ENCODE data around the gene CCHCR1. TPM values are rescaled to one million over a fixed set of nuclear protein-coding genes. Genes with fewer than 3 reads are reported as not detected.
"Not testable (repeated sequence)": the region's sequence is repeated elsewhere in the genome, so short reads cannot be mapped to it uniquely, and the experiment has no call there.

Gene CCHCR1
- polyA plus RNA-seq, 6 donors from 2014 or later = 2.6 to 6.1 (median 4.5) TPM

- not testable (repeated sequence) for H3K9me3 Mint-ChIP-seq; DNase-seq; ATAC-seq (ENCODE audit: low read depth in 2 of 2); H3K36me3 Mint-ChIP-seq; H3K27me3 Mint-ChIP-seq; H3K4me3 Mint-ChIP-seq
- H3K27ac Mint-ChIP-seq = peak overlapping the region in 2 of 6 donors; percentile 17 to 81
- peaks cover 6 to 11% (median 10%) of the 10 kb centered on the region in 3 donors for H3K4me1 Mint-ChIP-seq
Measured at GRCh38 chr6:31164475-31165063, 7.0 kb upstream of the CCHCR1 start.

- Mint-ChIP-seq H3K27ac (no peak overlapping the region), H3K9me3 (no peaks in the 10 kb centered on the region), H3K36me3 (no peaks in the 10 kb centered on the region), H3K4me1 (peaks cover 11 to 14% (median 11%) of the 10 kb centered on the region in 3 donors), H3K27me3 (no peaks in the 10 kb centered on the region), H3K4me3 (no peak overlapping the region)
- DNase-seq (no peak), ATAC-seq (ENCODE audit: low read depth in 2 of 2) (no peak)
Measured at GRCh38 chr6:31163922-31164321, 6.3 kb upstream of the CCHCR1 start.

- H3K4me1 Mint-ChIP-seq = peaks cover 24 to 26% (median 24%) of the 10 kb centered on the region in 3 donors
- no peak overlapping the region for H3K4me3 Mint-ChIP-seq
- ATAC-seq (ENCODE audit: low read depth in 2 of 2) (no peak), DNase-seq (no peak)
- no peaks in the 10 kb centered on the region for H3K9me3 Mint-ChIP-seq
- H3K27ac Mint-ChIP-seq = no peak overlapping the region
- no peaks in the 10 kb centered on the region for H3K27me3 Mint-ChIP-seq
- H3K36me3 Mint-ChIP-seq = no peaks in the 10 kb centered on the region
Measured at GRCh38 chr6:31162463-31163165, 5.0 kb upstream of the CCHCR1 start.

GRCh38 chr6:31161216-31162126 lies 3.9 kb upstream of the CCHCR1 start:
- peak overlapping the region in 2 of 8 donors; percentile 56 to 76 for H3K4me3 Mint-ChIP-seq
- H3K4me1 Mint-ChIP-seq = peaks cover 32 to 36% (median 32%) of the 10 kb centered on the region in 3 donors
- no peaks in the 10 kb centered on the region for H3K9me3 Mint-ChIP-seq
- H3K36me3 Mint-ChIP-seq = no peaks in the 10 kb centered on the region
- H3K27me3 Mint-ChIP-seq = no peaks in the 10 kb centered on the region
- peak overlapping the region in 1 of 6 donors; percentile 49 for H3K27ac Mint-ChIP-seq
- DNase-seq = no peak
- no peak for ATAC-seq (ENCODE audit: low read depth in 2 of 2)

- DNase-seq (no peak), ATAC-seq (ENCODE audit: low read depth in 2 of 2) (no peak)
- H3K27me3 Mint-ChIP-seq = no peaks in the 10 kb centered on the region
- H3K4me3 Mint-ChIP-seq = peak overlapping the region; percentile 88 to 99 (median 92)
- H3K36me3 Mint-ChIP-seq = no peaks in the 10 kb centered on the region
- H3K27ac Mint-ChIP-seq = peak overlapping the region; percentile 8 to 93 (median 86)
- H3K4me1 Mint-ChIP-seq = peaks cover 24 to 28% (median 26%) of the 10 kb centered on the region in 3 donors
- H3K9me3 Mint-ChIP-seq = no peaks in the 10 kb centered on the region
Measured at GRCh38 chr6:31158863-31159855, 1.6 kb upstream of the CCHCR1 start.

- ATAC-seq (ENCODE audit: low read depth in 2 of 2) = peak; percentile 85 to 92
- peaks cover 24 to 28% (median 26%) of the 10 kb centered on the region in 3 donors for H3K4me1 Mint-ChIP-seq
- DNase-seq = peak; percentile 98
- peak within 1 kb of the TSS; percentile 87 to 99 (median 92) for H3K27ac Mint-ChIP-seq
- H3K27me3 Mint-ChIP-seq = no peaks in the 10 kb centered on the region
- H3K9me3 Mint-ChIP-seq = no peaks in the 10 kb centered on the region
- no peaks in the 10 kb centered on the region for H3K36me3 Mint-ChIP-seq
- peak within 1 kb of the TSS; percentile 88 to 99 (median 92) for H3K4me3 Mint-ChIP-seq
Measured at GRCh38 chr6:31158140-31158862, 699 bp upstream of the CCHCR1 start, which contains the start of gene TCF19. TCF19 (plus strand) TSS chr6:31158589; CDS start chr6:31159470, 881 bp downstream.

- Mint-ChIP-seq H3K36me3 (no peaks in the 10 kb centered on the region), H3K4me1 (peaks cover 24 to 28% (median 26%) of the 10 kb centered on the region in 3 donors), H3K9me3 (no peaks in the 10 kb centered on the region), H3K27ac (peak overlapping the region in 1 of 6 donors; percentile 63), H3K27me3 (no peaks in the 10 kb centered on the region), H3K4me3 (peak overlapping the region in 6 of 8 donors; percentile 57 to 98 (median 88))
- ATAC-seq (ENCODE audit: low read depth in 2 of 2) = no peak
- no peak for DNase-seq
Measured at GRCh38 chr6:31156641-31157040, 961 bp downstream of the CCHCR1 start.

GRCh38 chr6:31154436-31154835 lies 3.2 kb downstream of the CCHCR1 start:
- Mint-ChIP-seq H3K27ac (no peak overlapping the region), H3K27me3 (no peaks in the 10 kb centered on the region), H3K9me3 (no peaks in the 10 kb centered on the region), H3K36me3 (peaks cover 0 to 12% of the 10 kb centered on the region in 2 donors), H3K4me3 (no peak overlapping the region), H3K4me1 (peaks cover 26 to 30% (median 28%) of the 10 kb centered on the region in 3 donors)
- DNase-seq (no peak), ATAC-seq (ENCODE audit: low read depth in 2 of 2) (no peak)

- DNase-seq = no peak
- H3K36me3 Mint-ChIP-seq = peaks cover 0 to 12% of the 10 kb centered on the region in 2 donors
- no peaks in the 10 kb centered on the region for H3K9me3 Mint-ChIP-seq
- H3K27me3 Mint-ChIP-seq = no peaks in the 10 kb centered on the region
- peak overlapping the region in 1 of 8 donors; percentile 15 for H3K4me3 Mint-ChIP-seq
- H3K4me1 Mint-ChIP-seq = peaks cover 16 to 23% (median 21%) of the 10 kb centered on the region in 3 donors
- peak overlapping the region in 2 of 6 donors; percentile 42 to 73 for H3K27ac Mint-ChIP-seq
- ATAC-seq (ENCODE audit: low read depth in 2 of 2) = no peak
Measured at GRCh38 chr6:31152781-31153180, 4.8 kb downstream of the CCHCR1 start.

GRCh38 chr6:31149827-31150447 lies 7.7 kb downstream of the CCHCR1 start:
- no peak for DNase-seq
- Mint-ChIP-seq H3K4me3 (no peak overlapping the region), H3K9me3 (no peaks in the 10 kb centered on the region), H3K27me3 (no peaks in the 10 kb centered on the region), H3K4me1 (peaks cover 7 to 14% (median 13%) of the 10 kb centered on the region in 3 donors), H3K27ac (no peak overlapping the region), H3K36me3 (peaks cover 0 to 14% of the 10 kb centered on the region in 2 donors)
- no peak for ATAC-seq (ENCODE audit: low read depth in 2 of 2)

GRCh38 chr6:31145386-31145785 lies 12.2 kb downstream of the CCHCR1 start:
- no peak for ATAC-seq (ENCODE audit: low read depth in 2 of 2)
- H3K4me1 Mint-ChIP-seq = peaks cover 4 to 12% (median 7%) of the 10 kb centered on the region in 3 donors
- H3K36me3 Mint-ChIP-seq = peaks cover 0 to 6% of the 10 kb centered on the region in 2 donors
- DNase-seq = no peak
- no peaks in the 10 kb centered on the region for H3K27me3 Mint-ChIP-seq
- H3K9me3 Mint-ChIP-seq = no peaks in the 10 kb centered on the region
- no peak overlapping the region for H3K4me3 Mint-ChIP-seq
- peak overlapping the region in 1 of 6 donors; percentile 56 for H3K27ac Mint-ChIP-seq
